Measurements from ENCODE around the gene TRIM2. TPM values are rescaled to one million over a fixed set of nuclear protein-coding genes. Genes with fewer than 3 reads are reported as not detected.

TRIM2 gene
- total and polyA plus RNA-seq, 4 donors: 3.4 to 15.5 (median 8.9) TPM

DNA sequence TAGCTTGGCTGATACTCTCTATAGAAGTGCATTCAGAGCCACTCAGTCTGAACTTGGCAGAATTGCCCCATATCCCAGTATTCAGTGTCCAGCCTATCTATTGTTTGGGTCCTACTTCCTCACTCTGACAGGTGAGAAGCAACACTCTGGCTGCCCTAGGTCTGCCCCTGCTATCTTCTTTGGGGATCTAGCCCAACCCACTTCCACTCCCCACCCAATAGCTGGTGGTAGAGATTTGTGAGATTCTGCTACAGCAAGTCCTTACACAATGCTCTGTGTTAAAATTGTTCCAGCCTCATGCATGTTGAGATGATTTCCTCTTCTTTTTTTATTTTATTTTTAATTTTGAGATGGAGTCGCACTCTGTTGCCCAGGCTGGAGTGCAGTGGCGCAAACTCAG, 67.6 kb downstream of the TRIM2 start:
- WGBS: 99% methylated on average over 2 of the region's 2 CpGs
- no peak overlapping the region for H3K27ac ChIP-seq (ENCODE audit: low read depth in 1 of 2, low read length in 2 of 2)

DNA sequence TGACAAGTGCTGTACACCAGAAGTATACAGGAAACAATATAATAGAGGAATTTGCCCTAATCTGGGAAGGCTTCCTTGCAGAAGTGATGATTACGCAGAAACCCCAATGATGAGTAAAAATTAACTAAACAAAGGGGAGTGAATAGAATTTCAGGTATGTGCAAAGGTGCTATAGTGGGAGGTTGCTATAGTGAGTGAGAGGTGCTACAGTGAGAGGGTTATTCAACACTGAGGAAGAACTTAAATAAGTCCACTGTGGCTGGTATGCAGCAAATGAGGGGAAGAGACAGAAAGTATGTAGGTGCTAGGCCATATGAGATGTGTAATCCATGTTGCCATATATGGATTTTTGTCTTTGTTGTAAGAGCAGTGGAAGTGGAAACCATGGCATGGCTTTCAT, 69.5 kb downstream of the TRIM2 start:
- no peak for DNase-seq (ENCODE audit: low spot score)
- no peaks in the 10 kb centered on the region for H3K27me3 ChIP-seq (ENCODE audit: control insufficient read depth in 4 of 4, insufficient read depth in 4 of 4, low read length in 3 of 4)
- 89% methylated on average over 1 of the region's 1 CpG for WGBS
- H3K36me3 ChIP-seq (ENCODE audit: control insufficient read depth in 4 of 4, insufficient read depth in 3 of 4, low read depth in 1 of 4, low read length in 3 of 4): no peaks in the 10 kb centered on the region
- H3K4me3 ChIP-seq (ENCODE audit: low read depth in 1 of 3, low read length in 3 of 3): no peak overlapping the region
- H3K27ac ChIP-seq (ENCODE audit: low read depth in 1 of 2, low read length in 2 of 2): no peak overlapping the region
- H3K4me1 ChIP-seq (ENCODE audit: control insufficient read depth in 4 of 4, insufficient read depth in 4 of 4, low read length in 3 of 4): peaks cover 3 to 44% (median 22%) of the 10 kb centered on the region in 4 donors
- no peak overlapping the region for H3K9ac ChIP-seq (ENCODE audit: low read depth in 1 of 2, low read length in 2 of 2)
- no peaks in the 10 kb centered on the region for H3K9me3 ChIP-seq (ENCODE audit: control insufficient read depth in 4 of 4, low read length in 3 of 4)
- TF ChIP-seq GABPA (IDR thresholded peaks at IDR 0.05 in 1 of 2, conservative IDR thresholded peaks at IDR 0.05 in 1 of 2) (no peak), YY1 (IDR thresholded peaks at IDR 0.05) (no peak), RXRA (IDR thresholded peaks at IDR 0.05) (no peak), SP1 (IDR thresholded peaks at IDR 0.05) (no peak), TAF1 (conservative IDR thresholded peaks at IDR 0.05) (no peak), RAD21 (IDR thresholded peaks at IDR 0.05) (no peak), JUND (IDR thresholded peaks at IDR 0.05) (no peak), FOXA2 (IDR thresholded peaks at IDR 0.05) (no peak), NR2F2 (IDR thresholded peaks at IDR 0.05) (no peak), EGR1 (IDR thresholded peaks at IDR 0.05; ENCODE audit: low read depth in 2 of 2) (no peak), HNF4A (conservative IDR thresholded peaks at IDR 0.05) (no peak), HNF4G (IDR thresholded peaks at IDR 0.05) (no peak)
- TF ChIP-seq, protein P1, sequence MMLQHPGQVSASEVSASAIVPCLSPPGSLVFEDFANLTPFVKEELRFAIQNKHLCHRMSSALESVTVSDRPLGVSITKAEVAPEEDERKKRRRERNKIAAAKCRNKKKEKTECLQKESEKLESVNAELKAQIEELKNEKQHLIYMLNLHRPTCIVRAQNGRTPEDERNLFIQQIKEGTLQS (IDR thresholded peaks at IDR 0.05): no peak
- TF ChIP-seq, protein P2, sequence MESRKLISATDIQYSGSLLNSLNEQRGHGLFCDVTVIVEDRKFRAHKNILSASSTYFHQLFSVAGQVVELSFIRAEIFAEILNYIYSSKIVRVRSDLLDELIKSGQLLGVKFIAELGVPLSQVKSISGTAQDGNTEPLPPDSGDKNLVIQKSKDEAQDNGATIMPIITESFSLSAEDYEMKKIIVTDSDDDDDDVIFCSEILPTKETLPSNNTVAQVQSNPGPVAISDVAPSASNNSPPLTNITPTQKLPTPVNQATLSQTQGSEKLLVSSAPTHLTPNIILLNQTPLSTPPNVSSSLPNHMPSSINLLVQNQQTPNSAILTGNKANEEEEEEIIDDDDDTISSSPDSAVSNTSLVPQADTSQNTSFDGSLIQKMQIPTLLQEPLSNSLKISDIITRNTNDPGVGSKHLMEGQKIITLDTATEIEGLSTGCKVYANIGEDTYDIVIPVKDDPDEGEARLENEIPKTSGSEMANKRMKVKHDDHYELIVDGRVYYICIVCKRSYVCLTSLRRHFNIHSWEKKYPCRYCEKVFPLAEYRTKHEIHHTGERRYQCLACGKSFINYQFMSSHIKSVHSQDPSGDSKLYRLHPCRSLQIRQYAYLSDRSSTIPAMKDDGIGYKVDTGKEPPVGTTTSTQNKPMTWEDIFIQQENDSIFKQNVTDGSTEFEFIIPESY (IDR thresholded peaks at IDR 0.05): no peak
- TF ChIP-seq, protein P3, sequence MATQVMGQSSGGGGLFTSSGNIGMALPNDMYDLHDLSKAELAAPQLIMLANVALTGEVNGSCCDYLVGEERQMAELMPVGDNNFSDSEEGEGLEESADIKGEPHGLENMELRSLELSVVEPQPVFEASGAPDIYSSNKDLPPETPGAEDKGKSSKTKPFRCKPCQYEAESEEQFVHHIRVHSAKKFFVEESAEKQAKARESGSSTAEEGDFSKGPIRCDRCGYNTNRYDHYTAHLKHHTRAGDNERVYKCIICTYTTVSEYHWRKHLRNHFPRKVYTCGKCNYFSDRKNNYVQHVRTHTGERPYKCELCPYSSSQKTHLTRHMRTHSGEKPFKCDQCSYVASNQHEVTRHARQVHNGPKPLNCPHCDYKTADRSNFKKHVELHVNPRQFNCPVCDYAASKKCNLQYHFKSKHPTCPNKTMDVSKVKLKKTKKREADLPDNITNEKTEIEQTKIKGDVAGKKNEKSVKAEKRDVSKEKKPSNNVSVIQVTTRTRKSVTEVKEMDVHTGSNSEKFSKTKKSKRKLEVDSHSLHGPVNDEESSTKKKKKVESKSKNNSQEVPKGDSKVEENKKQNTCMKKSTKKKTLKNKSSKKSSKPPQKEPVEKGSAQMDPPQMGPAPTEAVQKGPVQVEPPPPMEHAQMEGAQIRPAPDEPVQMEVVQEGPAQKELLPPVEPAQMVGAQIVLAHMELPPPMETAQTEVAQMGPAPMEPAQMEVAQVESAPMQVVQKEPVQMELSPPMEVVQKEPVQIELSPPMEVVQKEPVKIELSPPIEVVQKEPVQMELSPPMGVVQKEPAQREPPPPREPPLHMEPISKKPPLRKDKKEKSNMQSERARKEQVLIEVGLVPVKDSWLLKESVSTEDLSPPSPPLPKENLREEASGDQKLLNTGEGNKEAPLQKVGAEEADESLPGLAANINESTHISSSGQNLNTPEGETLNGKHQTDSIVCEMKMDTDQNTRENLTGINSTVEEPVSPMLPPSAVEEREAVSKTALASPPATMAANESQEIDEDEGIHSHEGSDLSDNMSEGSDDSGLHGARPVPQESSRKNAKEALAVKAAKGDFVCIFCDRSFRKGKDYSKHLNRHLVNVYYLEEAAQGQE (IDR thresholded peaks at IDR 0.05): no peak
- TF ChIP-seq, protein P4, sequence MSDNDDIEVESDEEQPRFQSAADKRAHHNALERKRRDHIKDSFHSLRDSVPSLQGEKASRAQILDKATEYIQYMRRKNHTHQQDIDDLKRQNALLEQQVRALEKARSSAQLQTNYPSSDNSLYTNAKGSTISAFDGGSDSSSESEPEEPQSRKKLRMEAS (IDR thresholded peaks at IDR 0.05): no peak

More for the DNA sequence above, 67.6 kb downstream of the TRIM2 start:
- no peaks in the 10 kb centered on the region for H3K36me3 ChIP-seq (ENCODE audit: control insufficient read depth in 4 of 4, insufficient read depth in 3 of 4, low read depth in 1 of 4, low read length in 3 of 4)
- H3K9ac ChIP-seq (ENCODE audit: low read depth in 1 of 2, low read length in 2 of 2): no peak overlapping the region
- H3K4me3 ChIP-seq (ENCODE audit: low read depth in 1 of 3, low read length in 3 of 3): no peak overlapping the region
- TF ChIP-seq YY1 (IDR thresholded peaks at IDR 0.05) (no peak), GABPA (IDR thresholded peaks at IDR 0.05 in 1 of 2, conservative IDR thresholded peaks at IDR 0.05 in 1 of 2) (no peak), SP1 (IDR thresholded peaks at IDR 0.05) (no peak), NR2F2 (IDR thresholded peaks at IDR 0.05) (no peak), FOXA1 (IDR thresholded peaks at IDR 0.05) (no peak), HNF4A (conservative IDR thresholded peaks at IDR 0.05) (no peak)
- TF ChIP-seq, protein P2 (IDR thresholded peaks at IDR 0.05): no peak
- TF ChIP-seq, protein P4 (IDR thresholded peaks at IDR 0.05): no peak
- TF ChIP-seq, protein P5, sequence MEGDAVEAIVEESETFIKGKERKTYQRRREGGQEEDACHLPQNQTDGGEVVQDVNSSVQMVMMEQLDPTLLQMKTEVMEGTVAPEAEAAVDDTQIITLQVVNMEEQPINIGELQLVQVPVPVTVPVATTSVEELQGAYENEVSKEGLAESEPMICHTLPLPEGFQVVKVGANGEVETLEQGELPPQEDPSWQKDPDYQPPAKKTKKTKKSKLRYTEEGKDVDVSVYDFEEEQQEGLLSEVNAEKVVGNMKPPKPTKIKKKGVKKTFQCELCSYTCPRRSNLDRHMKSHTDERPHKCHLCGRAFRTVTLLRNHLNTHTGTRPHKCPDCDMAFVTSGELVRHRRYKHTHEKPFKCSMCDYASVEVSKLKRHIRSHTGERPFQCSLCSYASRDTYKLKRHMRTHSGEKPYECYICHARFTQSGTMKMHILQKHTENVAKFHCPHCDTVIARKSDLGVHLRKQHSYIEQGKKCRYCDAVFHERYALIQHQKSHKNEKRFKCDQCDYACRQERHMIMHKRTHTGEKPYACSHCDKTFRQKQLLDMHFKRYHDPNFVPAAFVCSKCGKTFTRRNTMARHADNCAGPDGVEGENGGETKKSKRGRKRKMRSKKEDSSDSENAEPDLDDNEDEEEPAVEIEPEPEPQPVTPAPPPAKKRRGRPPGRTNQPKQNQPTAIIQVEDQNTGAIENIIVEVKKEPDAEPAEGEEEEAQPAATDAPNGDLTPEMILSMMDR (IDR thresholded peaks at IDR 0.05; ENCODE audit: low read depth, low read length, missing input control): no peak
- no peaks in the 10 kb centered on the region for H3K9me3 ChIP-seq (ENCODE audit: control insufficient read depth in 4 of 4, low read length in 3 of 4)
- H3K4me1 ChIP-seq (ENCODE audit: control insufficient read depth in 4 of 4, insufficient read depth in 4 of 4, low read length in 3 of 4): peaks cover 5 to 55% (median 33%) of the 10 kb centered on the region in 4 donors
- no peaks in the 10 kb centered on the region for H3K27me3 ChIP-seq (ENCODE audit: control insufficient read depth in 4 of 4, insufficient read depth in 4 of 4, low read length in 3 of 4)
- DNase-seq (ENCODE audit: low spot score): no peak

Measured in liver (tissue), 9 donors.